ENCODE results near the gene COL16A1.
"Not testable (repeated sequence)": the region's sequence is repeated elsewhere in the genome, so short reads cannot be mapped to it uniquely, and the experiment has no call there.

COL16A1 gene

DNA sequence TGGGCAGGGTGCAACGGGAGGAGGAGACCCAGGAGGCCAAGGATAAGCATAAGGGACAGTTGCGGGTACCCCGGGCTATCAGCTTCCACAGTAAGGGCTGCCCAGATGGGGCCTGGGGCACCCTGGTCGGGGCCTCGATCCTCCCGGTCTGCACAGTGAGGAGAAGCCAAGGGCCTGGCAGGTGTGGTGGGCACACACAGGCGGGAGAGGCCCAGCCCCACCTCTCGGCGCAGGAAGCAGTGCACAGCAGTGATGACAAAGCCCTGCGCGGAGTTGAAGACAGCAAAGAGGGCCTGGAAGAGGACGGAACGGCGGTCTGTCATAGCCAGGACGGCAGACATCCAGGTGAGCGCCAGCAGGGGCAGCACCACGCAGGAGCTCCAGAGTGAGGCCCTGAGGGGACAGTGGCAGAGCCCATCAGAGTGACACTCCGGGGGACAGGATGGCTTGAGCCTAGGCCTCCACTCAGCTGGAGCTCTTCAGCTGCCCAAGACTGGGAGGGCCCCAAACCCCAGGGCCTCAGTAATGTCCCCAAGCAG, 29.0 kb upstream of the COL16A1 start:
- DNase-seq (ENCODE audit: low spot score) = no peak

DNA sequence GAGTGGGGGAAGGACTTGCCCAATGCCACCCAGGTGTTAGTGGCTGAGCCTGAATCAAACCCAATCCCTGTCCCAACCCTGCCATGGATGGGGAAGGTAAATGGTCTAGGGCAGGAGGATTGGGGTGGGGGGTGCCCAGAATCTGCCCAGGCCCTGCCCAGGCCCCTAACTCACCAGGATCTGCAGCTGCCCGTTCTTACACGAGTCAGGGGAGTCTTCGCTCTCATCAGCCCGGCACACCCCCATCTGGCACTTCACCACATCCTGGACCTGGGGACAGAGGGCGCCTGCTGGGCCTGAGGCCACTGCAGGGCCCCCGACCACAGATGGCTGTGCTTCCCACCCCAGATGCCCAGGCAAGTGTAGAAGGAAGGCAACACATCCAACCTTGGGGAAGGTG, 28.5 kb upstream of the COL16A1 start:
- DNase-seq (ENCODE audit: low spot score) = no peak

DNA sequence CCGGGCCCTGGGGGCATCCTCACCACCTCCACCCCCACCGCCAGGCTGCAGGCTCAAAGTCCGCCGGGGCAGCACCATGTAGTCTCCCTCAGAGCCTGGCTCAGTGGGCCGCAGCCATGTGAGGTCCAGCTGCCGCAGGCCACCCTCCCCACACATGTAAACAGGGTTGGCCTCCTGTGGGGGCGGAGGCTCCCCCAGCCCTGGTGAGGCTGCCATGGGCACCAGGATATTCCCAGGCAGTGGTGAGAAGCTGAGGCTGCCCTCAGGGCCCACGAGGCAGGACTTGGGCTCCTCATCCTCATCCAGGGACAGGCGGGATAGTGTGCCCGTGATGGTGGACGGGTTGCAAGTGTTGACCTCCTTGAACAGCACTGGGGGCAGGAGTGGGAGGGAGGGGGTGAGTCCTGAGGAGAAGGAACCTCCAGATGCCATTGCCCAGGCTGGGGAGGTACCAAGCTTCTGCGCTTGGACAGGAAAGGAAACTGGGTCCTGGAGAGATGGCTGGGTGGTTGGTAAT, 27.3 kb upstream of the COL16A1 start:
- DNase-seq (ENCODE audit: low spot score) = no peak

DNA sequence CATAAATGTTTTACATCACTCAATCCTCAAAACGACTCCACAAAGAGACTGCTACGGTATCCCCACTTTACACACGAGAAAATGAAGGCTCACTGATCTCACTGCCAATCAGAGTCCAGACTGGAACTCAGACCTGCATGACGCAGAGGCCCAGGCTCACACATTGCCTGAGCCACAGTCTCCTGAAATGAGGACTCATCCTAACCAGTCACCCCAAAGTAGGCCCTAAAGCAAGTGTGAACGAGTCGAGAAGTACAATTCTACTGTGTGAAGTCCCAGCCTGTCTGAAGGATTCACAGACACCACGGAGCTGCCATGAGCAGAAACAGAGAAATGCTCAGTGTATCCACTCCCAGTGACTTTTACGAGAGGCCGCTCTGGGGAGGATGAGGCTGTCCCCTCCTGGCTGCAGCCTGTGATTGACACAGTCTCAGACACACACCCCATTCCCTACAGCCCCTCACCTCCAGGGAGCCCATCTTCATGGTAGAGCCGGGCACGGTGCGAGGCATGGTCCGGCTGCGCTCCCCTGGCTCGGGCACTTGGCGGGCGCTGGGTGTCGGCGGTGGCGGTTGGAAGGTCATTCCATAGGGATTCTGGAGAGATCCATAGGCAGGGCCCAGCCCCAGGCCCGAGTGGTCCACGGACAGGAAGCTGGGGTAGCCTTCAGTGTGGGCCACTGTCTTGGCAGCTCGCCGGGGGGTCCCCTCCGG, 26.7 kb upstream of the COL16A1 start:
- DNase-seq (ENCODE audit: low spot score) = no peak

DNA sequence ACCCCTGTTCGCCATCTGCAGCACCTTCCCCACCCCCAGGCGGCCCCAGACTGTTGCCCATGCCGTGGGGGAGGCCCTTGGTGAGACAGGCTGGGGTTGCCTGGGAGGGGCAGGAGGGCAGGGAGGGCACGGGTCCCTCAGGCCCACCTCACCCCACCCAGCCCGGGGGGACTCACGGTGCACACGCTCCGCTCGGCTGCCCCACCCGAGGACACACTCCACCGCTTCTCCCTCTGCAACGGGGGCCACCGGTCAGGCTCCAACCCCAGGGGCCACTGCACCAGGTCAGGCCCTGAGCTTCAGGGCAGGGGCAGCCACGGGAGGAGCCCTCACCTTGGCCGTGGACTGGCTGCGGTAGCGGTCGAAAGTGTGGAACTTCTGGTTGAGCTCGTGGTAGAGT, 24.0 kb upstream of the COL16A1 start:
- no peak for DNase-seq (ENCODE audit: low spot score)

DNA sequence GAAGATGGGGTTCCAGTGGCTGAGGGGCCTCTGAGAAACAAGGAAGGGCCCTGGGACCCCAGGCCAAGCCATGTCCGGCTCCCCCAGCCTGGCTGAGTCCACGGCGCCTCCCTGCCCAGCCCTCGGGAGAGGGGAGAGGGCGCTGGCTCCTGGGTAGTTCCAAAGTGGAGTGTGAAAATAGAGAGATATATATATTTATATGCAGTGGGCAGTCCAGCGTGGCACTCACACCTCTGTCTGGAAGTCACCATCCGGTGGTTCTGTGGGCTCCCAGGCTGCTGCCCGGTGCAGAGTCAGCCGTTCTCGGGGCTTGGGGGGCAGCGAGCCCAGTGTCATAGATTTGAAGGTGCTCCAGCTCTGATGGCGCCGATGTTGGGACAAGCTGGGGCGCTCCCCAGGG, 23.4 kb upstream of the COL16A1 start:
- no peak for DNase-seq (ENCODE audit: low spot score)

DNA sequence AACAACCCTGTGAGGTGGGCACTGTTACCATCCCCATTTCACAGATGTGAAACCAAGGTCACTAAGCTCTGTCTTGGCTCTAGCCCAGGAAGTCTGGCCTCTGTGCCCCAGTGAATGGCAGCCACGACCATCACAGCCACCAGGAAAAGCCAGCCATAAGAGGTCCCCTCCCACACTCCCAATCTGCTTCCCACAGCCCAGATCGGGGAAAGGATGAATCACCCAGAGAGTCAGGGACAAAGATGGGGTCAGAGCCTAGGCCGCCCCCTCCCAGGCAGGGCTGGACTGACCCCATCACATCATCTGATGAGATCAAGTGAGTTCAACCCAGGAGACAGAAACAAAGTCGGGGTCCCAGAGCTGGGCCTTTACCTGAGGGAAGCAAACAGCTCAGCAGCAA, 22.9 kb upstream of the COL16A1 start:
- no peak for DNase-seq (ENCODE audit: low spot score)

DNA sequence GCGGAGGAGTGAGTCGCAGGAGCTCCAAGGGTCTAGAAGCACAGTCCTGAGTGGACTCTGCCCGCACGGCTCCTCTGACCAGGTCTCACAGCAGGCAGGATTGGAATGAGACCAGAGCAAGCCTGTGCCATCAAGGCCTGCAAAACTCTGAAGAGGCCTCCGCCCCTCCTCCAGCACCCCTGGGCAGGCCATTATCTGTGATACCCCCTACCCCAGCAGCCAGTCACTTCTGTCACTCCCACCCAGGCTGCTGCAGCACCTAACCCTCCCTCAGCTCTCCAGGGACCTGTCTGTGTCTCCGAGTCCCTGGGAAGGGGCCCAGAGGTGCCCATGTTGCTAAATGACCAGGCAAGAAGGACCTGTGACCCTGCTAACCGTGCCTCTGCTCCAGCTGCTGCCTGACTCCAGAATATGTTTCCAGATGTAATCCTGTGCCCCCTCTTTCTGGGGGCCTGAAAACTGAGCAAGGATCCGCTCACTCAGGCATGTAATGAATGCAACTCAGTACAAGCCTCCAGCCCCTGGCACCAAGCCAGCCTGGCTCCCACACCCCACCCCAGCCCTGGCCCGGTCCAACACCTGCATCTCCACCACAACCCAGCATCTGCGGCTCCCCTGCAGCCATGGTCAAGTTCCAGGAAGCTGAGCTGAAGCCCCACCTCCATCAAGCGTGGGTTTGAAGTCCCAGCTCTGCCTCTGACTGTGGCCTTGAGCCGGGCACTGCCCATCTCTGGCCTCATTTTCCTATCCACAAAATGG, 22.1 kb upstream of the COL16A1 start:
- DNase-seq (ENCODE audit: low spot score) = no peak

DNA sequence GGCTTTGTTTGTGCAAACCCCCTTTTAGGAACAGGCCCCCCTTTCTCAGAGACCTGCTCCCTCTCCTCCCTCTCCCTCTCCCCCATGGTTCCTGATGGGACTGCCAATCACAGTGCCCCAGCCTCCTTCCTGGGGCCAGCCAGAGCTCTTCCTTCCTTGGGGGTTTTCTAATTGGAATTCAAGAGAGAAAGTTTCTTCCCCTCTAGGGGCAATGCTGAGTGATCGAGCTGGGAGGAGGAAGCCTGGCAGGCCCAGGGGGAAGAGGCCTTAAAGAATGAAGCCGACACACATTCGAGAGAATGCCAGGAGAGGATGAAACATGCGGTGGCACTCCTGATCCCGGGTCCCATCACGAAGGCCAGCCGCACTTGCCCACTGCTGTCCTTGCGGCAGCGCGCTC, 21.3 kb upstream of the COL16A1 start:
- no peak for DNase-seq (ENCODE audit: low spot score)

DNA sequence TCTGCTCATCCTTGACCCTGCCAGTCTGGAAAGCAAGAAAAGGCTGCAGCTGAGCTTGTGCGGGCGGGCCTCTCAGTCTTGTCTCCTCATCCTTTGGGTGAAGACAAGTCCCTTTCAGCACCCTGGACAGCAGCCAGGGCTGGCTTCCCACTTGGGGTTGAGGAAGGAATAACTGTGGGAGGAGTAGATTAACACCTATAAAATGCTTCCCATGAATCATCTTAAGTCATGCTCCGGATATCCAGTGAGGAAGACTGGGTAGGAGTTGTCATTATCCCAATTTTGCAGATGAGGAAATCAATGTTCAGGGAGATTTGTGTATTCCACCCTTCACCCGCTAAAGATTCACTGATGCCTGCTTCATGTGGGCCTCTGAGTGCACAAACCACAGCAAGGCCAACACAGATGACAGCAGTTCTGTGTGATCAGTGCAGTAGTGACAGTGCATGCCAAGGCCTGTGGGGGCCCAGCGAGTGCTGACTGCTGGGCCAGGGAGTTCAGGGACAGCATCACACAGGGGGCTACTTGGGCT, 20.1 kb upstream of the COL16A1 start:
- peak; percentile 30 for DNase-seq (ENCODE audit: low spot score)

DNA sequence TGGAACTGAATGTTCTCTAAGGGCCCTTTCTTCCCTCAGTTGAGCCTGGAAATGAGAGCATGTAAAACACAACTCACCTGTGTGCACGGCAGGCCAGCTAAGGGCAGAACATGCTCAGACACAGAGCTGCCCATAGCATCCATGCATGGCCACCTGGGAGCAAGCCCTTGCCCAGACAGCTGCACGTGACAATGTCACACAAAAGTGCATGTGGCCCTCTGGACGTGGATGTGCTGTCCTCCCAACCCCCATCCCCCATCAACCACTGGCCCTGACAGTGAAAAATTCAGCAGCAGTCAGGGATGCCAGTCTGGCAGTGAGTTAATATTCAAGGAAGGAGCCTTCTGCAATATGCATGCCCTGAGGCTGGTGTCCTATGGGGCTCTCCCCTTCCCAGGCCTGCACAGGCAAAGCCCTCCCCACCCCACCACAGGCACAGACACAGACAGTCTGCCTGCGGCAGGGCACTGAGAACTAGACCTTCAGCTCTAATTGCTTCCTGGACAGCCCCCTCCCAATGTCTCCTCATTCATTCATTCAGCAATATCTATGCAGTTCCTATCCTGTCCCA, 14.6 kb upstream of the COL16A1 start:
- no peak for DNase-seq (ENCODE audit: low spot score)

DNA sequence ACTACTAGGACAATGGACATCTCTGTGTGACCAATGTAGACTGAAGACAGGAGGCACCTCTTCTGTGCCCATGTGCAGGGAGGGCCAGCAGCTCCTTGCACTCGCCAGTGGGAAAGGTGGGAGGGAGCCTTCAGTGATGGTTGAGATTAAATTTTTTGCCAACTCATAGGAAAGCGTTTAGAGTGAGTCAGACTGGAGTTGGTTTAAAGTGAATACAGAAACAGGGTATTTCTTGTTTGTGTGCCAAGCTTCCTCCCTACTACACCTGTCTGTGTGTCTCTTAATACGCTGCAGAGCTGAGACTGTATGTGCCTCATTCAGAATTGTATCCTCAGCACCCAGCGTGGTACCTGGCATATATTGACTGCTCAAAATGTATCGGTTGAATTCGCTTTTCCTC, 13.5 kb upstream of the COL16A1 start:
- DNase-seq (ENCODE audit: low spot score) = no peak

DNA sequence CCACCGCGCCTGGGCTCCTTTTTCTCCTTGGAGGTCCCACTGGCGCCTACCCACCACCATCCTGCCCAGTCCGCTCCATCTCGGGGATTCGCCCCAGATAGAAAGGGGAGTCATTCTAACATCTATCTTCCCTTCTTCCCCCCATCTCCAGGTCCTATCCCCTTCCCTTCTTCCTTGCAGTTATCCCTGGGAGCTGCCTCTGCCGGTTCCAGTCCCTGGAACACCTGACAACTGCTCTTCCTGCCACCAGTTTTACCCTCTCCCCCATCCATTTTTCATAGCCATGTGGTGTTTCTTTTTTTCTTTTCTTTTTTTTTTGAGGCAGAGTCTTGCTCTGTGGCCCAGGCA, 12.0 kb upstream of the COL16A1 start:
- no peak for DNase-seq (ENCODE audit: low spot score)

DNA sequence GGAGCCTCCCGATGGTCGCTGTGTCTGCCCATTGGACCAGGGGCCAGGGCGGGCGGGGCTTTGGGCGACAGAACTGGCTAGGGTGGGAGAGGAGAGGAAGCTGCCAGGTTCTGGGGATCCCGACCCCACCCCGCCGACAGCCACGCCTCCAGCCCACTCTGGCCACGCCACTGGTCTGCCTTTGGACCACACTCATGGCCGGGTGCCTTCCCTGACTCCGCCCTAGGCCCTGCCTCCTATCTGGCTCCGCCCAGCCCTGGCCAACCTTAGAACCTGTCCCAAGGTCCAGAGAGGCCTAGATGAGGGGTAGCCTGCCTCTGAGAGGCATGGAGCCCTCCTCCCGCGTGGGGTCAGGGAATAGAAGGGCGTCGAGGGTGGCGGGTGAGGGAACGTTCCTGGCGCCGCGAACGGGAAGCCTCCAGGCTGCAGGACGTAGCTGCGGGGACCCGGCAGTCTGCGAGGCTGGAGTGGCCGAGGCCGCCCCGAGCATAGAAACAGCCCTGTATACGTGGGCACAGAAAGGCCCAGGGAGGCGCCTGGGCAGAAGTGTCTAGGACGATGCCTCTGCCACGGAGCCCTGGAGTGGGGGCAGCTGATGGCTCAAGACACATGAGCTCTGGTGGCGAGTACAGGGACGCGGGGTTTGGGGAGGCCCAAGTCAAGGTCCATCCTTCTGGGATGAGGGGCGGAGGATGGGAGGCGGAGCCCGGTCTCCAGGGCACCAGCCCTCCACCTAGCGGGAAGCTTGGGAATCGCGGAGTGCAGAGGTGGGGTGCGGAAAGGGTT, 11.5 kb upstream of the COL16A1 start:
- peak; percentile 12 for DNase-seq (ENCODE audit: low spot score)

DNA sequence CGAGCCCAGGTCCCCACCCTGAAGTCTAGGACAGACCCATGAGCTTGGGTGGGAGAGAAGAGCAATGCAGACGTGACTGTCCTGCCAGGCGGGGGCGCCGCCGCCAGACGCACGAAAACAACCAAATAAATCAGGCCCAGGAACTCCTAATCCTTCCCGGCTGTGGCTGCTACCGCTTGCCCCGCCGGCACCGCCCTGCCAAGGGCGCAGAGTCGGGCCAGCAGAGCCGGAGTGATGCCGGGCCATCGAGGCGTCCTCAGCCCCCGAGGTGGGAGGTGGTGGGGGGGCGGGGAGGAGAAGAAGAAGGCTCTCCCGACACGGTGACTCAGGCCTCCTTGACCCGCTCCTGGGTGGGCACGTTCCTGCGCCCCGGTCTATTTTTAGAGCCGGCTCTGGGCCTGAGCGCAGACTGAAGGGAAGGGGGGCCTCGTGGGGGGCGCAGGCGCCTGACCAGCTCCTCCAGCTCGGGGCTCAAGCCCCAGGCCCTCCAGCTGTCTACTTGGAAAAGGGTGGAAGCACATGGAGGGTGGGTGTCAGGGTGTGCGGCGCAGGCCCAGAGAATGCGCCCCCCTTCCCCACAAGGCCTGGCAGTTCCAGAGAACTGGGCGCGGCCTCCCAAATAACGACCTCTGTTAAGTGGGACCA, 10.7 kb upstream of the COL16A1 start:
- no peak for DNase-seq (ENCODE audit: low spot score)

DNA sequence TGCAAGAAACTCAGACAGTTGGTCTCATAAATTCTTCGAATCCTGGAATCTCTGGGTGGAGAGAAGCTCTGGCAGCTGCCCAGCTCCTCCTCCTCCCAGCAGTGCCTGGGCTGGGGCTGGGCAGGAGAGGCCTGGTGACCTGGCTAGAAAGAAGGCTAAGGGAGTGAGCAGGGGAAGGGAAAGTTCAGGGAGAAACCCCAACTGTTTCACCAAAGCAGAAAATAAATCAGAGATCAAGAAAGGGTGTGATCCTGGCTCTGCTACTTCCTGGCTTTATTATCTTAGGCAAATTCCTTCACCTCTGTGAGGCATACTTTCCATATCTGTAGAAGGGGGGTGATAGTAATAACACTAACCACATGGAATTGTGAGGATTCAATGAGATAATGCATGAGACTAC, 8.8 kb upstream of the COL16A1 start:
- no peak for DNase-seq (ENCODE audit: low spot score)

DNA sequence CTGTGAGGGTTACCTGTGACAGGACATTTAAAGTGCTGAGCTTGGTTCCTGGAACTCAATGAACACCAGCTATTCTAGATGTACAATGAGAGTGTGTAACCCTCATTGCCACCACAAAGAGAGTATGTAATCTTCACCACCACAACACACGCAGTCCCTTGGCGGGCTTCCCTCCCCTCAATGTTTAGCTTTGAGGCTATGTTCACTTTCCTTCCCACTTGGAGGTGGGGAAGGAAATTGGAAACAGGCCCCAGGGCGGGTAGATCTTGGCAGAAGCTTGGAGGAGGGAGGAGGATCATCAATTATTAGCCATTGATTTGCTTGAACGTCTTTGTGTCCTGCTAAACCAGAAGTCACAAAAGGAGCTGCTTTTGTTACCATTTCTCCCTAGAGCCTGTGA, 8.3 kb upstream of the COL16A1 start:
- DNase-seq (ENCODE audit: low spot score) = no peak

DNA sequence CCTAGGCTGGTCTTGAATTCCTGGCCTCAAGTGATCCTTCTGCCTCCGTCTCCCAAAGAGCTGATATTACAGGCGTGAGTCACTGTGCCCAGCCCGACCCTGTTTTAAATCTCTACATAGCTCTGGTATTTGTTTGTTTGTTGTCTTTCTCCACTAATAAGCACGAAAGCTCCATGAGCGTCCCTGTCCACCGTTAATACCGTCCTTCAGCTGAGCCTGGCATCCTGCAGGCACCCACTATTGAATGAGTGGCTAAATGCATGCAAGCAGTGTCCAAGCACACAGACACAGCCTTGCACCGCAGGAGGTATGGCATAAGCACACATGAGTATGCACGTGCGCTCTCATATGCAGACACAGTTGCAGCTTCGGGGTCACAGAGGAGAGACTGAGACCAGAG, 4.5 kb upstream of the COL16A1 start:
- DNase-seq (ENCODE audit: low spot score) = no peak

DNA sequence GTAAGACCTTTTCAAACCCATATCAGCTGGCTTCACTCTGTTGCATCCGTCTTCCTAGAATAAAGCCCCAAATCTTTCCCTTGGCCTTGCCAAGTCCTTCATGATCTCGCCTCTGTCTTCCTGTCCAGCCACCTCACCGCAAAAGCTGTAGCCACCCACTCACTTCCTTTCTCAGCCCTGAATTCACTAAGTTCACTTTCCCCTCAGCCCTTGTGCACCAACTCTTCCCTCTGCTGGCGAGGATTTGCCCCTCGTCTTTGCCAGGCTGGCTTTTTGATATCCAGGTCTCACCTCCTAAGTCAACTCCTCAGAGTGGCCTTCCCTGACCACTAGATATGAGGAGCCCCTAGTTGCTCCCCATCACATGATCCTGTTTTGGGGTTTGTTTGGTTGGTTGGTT, 3.9 kb upstream of the COL16A1 start:
- no peak for DNase-seq (ENCODE audit: low spot score)

DNA sequence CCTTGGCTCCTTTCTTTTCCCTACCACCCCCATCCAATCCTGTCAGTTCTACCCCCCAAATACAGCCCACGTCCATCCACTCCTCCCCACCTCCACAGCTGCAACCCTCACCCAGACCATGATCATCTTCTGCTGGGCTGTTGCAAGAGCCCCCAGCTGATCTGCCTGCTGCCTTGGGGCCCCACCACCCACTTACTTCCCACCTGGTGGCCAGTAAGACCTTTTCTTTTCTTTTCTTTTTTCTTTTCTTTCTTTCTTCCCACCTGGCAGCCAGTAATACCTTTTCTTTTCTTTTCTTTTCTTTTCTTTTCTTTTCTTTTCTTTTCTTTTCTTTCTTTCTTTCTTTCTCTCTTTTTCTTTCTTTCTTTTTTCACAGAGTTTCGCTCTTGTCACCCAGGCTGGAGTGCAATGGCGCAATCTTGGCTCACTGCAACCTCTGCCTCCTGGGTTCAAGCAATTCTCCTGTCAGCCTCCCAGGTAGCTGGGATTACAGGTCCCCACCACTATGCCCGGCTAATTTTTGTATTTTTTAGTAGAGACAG, 3.3 kb upstream of the COL16A1 start:
- DNase-seq (ENCODE audit: low spot score) = not testable (repeated sequence)

DNA sequence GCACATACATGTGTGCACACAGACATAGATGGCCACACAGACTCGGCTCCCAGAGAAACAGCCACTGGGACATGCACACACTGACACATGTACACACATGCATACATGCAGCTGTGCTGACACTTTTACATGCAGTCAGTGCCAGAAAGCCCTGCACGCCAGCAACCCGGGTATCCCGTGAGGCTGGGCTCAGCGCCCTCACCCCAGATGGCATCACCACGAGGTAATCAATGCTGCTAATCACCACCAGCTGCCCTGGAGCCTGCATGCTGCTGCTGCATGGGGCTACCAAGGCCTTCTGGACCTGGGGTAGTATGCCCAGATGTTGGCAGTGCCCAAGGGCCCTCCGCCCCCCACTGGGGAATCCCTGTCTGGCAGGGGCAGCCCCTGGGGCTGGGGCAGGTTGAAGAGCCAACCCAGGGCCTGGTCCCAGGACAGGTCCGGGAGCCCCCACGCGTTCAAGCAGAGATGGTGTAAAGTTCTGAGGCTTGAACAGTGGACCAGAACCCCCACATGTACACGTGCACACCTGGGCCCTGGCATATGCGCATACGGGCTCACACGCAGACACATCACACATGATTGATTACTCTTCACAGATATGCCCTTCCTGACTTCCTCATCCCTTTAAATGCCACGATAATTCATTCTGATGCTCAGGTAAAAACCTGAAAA, 2.7 kb upstream of the COL16A1 start:
- DNase-seq (ENCODE audit: low spot score) = no peak

Data from hematopoietic multipotent progenitor cell treated with erythropoietin and hydrocortisone succinate and interleukin-3 and kit ligand, for 15 days (in vitro differentiated cells).